Endothelial cell of umbilical vein (primary cell): Measurements from ENCODE around the gene CASKIN1. TPM values are rescaled to one million over a fixed set of nuclear protein-coding genes. Genes with fewer than 3 reads are reported as not detected.

Experiments
- BruUV-seq: library from RNA; stranded (reverse); fragments of 400-500 nt; replicated peaks from 2 replicates; lab custom pipeline; 2021; lab: Mats Ljungman, UMichigan
- CTCF ChIA-PET: fragments of 300-600, 350-600 bp; sonication (Branson Sonifier 250); formaldehyde crosslinking; loops from one replicate; lab custom pipeline; 2021; ENCODE audit warnings: antibody characterized with exemption, inconsistent platforms; lab: Charles Lee
- POLR2A ChIA-PET: fragments of 300-600, 350-600 bp; sonication (Branson Sonifier 250); formaldehyde crosslinking; loops from one replicate; lab custom pipeline; 2021; ENCODE audit warnings: antibody characterized with exemption, inconsistent platforms; lab: Charles Lee
- DNase-seq: peaks from one replicate; pipeline ENCODE4 v3.0.0-alpha.2; 2011; ENCODE audit warnings: low read depth, low spot score
- FAIRE-seq: peaks from 2 replicates; lab custom pipeline; 2011; peaks lifted over from hg19 to GRCh38; lab: Jason Lieb, UNC
- H2AFZ ChIP-seq: 2 replicates; pipeline ENCODE4 v1.6.0; 2012; ENCODE audit warnings: low read depth, low read length, control low read depth, inconsistent platforms
- H3K27ac ChIP-seq: 2 replicates; pipeline ENCODE4 v1.5.1; 2011; ENCODE audit warnings: low read depth, mild to moderate bottlenecking, control low read depth, low read length, moderate library complexity; ENCODE audit not compliant: insufficient read depth
- H3K27me3 ChIP-seq, 2 experiments: 2 replicates each; pipeline versions ENCODE4 v1.6.0 to v1.6.1; 2011; ENCODE audit warnings: low read length in 2 of 2, mixed read lengths in 1 of 2; ENCODE audit not compliant: control insufficient read depth in 2 of 2, insufficient read depth in 2 of 2
- H3K36me3 ChIP-seq, 2 experiments: 2 replicates in 1 of 2; 3 replicates in 1 of 2; pipeline ENCODE4 v1.5.1; 2011; ENCODE audit warnings: low read length in 2 of 2, mild to moderate bottlenecking in 1 of 2, moderate library complexity in 1 of 2; ENCODE audit not compliant: control insufficient read depth in 2 of 2, insufficient read depth in 2 of 2; ENCODE audit errors: extremely low read depth in 1 of 2
- H3K4me1 ChIP-seq: 3 replicates; pipeline ENCODE4 v1.5.1; 2011; ENCODE audit warnings: mild to moderate bottlenecking, low read length; ENCODE audit not compliant: control insufficient read depth, insufficient read depth; ENCODE audit errors: extremely low read depth
- H3K4me2 ChIP-seq: 2 replicates; pipeline ENCODE4 v1.6.1; 2011; ENCODE audit warnings: low read length, control low read depth, mixed read lengths; ENCODE audit not compliant: insufficient read depth
- H3K4me3 ChIP-seq, 3 experiments: fragments of 200-600 bp in 1 of 3; sonication (generic), shearing (Covaris generic) in 1 of 3; replicated peaks in 1 of 3; 2 replicates each; pipeline ENCODE4 v1.5.1; 2011 to 2016; ENCODE audit warnings: control low read depth in 3 of 3, low read length in 3 of 3, mild to moderate bottlenecking in 2 of 3, inconsistent platforms in 1 of 3, low read depth in 1 of 3, moderate library complexity in 1 of 3; ENCODE audit not compliant: insufficient read depth in 1 of 3
- H3K79me2 ChIP-seq: 2 replicates; pipeline ENCODE4 v1.6.0; 2012; ENCODE audit warnings: low read length, inconsistent platforms; ENCODE audit not compliant: control insufficient read depth, insufficient read depth
- H3K9ac ChIP-seq: replicated peaks from 2 replicates; pipeline ENCODE3; 2011; ENCODE audit warnings: low read length, control low read depth; ENCODE audit not compliant: insufficient read depth; ENCODE audit errors: extremely low read depth
- H3K9me1 ChIP-seq: replicated peaks from 3 replicates; pipeline ENCODE4 v1.6.0; 2011; ENCODE audit warnings: mild to moderate bottlenecking, low read length; ENCODE audit not compliant: control insufficient read depth, insufficient read depth; ENCODE audit errors: extremely low read depth
- H3K9me3 ChIP-seq: replicated peaks from 2 replicates; pipeline ENCODE4 v1.5.1; 2012; ENCODE audit warnings: low read length, inconsistent platforms; ENCODE audit not compliant: control insufficient read depth, insufficient read depth
- H4K20me1 ChIP-seq: replicated peaks from 2 replicates; pipeline ENCODE3; 2011; ENCODE audit warnings: mild to moderate bottlenecking, low read length; ENCODE audit not compliant: control insufficient read depth, insufficient read depth; ENCODE audit errors: extremely low read depth
- EZH2 ChIP-seq: IDR thresholded peaks from 2 replicates; pipeline ENCODE4 v1.6.1; 2012; ENCODE audit warnings: borderline replicate concordance, low read depth, mild to moderate bottlenecking, moderate library complexity, low read length, inconsistent platforms; ENCODE audit not compliant: severe bottlenecking
- FOS ChIP-seq: IDR thresholded peaks from 2 replicates; pipeline ENCODE4 v1.6.1; 2011; ENCODE audit warnings: mild to moderate bottlenecking, low read length, moderate library complexity, borderline replicate concordance; ENCODE audit not compliant: insufficient read depth
- GATA2 ChIP-seq: IDR thresholded peaks from 2 replicates; pipeline ENCODE4 v1.7.0; 2011; ENCODE audit warnings: low read depth, mild to moderate bottlenecking, moderate library complexity, mixed read lengths, low read length; ENCODE audit not compliant: insufficient read length, insufficient read depth
- JUN ChIP-seq: IDR thresholded peaks from 2 replicates; pipeline ENCODE4 v1.6.1; 2011; ENCODE audit warnings: borderline replicate concordance, low read depth; ENCODE audit not compliant: insufficient read length, insufficient read depth
- MAX ChIP-seq: IDR thresholded peaks from 2 replicates; pipeline ENCODE4 v1.6.1; 2011; ENCODE audit not compliant: insufficient read depth, insufficient read length
- MYC ChIP-seq: IDR thresholded peaks from one replicate; pipeline ENCODE4 v1.6.1; 2011; ENCODE audit warnings: mild to moderate bottlenecking, low read depth, low read length
- POLR2A ChIP-seq: IDR thresholded peaks from 2 replicates; pipeline ENCODE4 v1.6.1; 2012; ENCODE audit warnings: low read depth, mild to moderate bottlenecking, control low read depth, low read length
- POLR2AphosphoS5 ChIP-seq: IDR thresholded peaks from 2 replicates; pipeline ENCODE4 v1.6.1; 2012; ENCODE audit warnings: low read depth, mild to moderate bottlenecking, control low read depth, low read length, moderate library complexity; ENCODE audit not compliant: insufficient read depth
- dilution Hi-C: fragments of 300-500 bp; cut with MboI; formaldehyde crosslinking; loops from one replicate; pipeline ENCODE4 v1.15.0; 2019; ENCODE audit warnings: low sequenced_read_pairs; ENCODE audit not compliant: extremely low pct_ligation_motif_present
- intact Hi-C: fragments of 100-400 bp; cut with micrococcal nuclease; formaldehyde crosslinking; loops from one replicate; pipeline ENCODE4 v1.10.0; 2022
- polyA plus RNA-seq, 4 experiments: library from polyadenylated mRNA; depleted of rRNA in 3 of 4; stranded (reverse) in 3 of 4; unstranded in 1 of 4; fragments of >200 nt; gene quantifications; 2 replicates each; pipeline versions ENCODE4 v1.2.1 to v1.2.3, GENCODE V29; 2011 to 2012; ENCODE audit warnings: missing spikeins in 1 of 4
- total RNA-seq: library from RNA; stranded (reverse); gene quantifications from 2 replicates; pipeline ENCODE4 v1.2.3, GENCODE V29; 2021
- TF ChIP-seq, protein P1 (sequence below), 2 donors: IDR thresholded peaks; 1 replicate in 1 of 2; 2 replicates in 1 of 2; pipeline ENCODE4 v1.5.1; 2011; ENCODE audit warnings: low read length in 2 of 2, mild to moderate bottlenecking in 2 of 2, moderate library complexity in 2 of 2, control low read depth in 1 of 2, inconsistent platforms in 1 of 2, low read depth in 1 of 2; ENCODE audit not compliant: insufficient read depth in 1 of 2; ENCODE audit errors: extremely low read depth in 1 of 2

The CASKIN1 gene
- total and polyA plus RNA-seq, 2 donors (not counting 3 experiments of a cell fraction or from before 2014, with no cell fraction given) = 0.11 to 0.58 TPM

GRCh38 chr16:2147378-2147777 lies 49.0 kb downstream of the CASKIN1 start:
- DNase-seq = no peak

DNA sequence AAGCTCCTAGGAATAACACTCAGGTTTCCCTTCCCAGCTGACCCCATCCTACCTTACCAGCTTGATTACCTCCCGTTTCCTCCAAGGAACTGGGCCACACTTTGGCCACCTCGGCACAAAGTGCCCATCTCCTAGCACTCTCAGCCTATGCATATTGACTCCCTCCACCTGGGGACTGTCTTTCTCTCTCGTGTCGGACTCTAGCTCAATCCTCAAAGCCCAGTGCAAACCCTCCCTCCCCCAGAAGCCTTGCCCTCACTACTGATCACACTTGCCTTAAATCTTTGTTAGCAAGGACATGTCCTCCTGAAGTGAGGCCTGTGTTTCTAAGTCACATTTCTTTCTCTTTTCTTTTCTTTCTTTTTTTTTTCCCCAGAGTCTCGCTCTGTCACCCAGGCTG lies 50.6 kb downstream of the CASKIN1 start:
- TF ChIP-seq POLR2A (no peak), EZH2 (no peak), JUN (no peak), MAX (no peak), GATA2 (no peak), FOS (no peak), MYC (no peak), POLR2AphosphoS5 (no peak)
- TF ChIP-seq, protein P1, sequence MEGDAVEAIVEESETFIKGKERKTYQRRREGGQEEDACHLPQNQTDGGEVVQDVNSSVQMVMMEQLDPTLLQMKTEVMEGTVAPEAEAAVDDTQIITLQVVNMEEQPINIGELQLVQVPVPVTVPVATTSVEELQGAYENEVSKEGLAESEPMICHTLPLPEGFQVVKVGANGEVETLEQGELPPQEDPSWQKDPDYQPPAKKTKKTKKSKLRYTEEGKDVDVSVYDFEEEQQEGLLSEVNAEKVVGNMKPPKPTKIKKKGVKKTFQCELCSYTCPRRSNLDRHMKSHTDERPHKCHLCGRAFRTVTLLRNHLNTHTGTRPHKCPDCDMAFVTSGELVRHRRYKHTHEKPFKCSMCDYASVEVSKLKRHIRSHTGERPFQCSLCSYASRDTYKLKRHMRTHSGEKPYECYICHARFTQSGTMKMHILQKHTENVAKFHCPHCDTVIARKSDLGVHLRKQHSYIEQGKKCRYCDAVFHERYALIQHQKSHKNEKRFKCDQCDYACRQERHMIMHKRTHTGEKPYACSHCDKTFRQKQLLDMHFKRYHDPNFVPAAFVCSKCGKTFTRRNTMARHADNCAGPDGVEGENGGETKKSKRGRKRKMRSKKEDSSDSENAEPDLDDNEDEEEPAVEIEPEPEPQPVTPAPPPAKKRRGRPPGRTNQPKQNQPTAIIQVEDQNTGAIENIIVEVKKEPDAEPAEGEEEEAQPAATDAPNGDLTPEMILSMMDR (IDR thresholded peaks at IDR 0.05; ENCODE audit: extremely low read depth in 1 of 2, insufficient read depth in 1 of 2, low read depth in 1 of 2, low read length in 2 of 2) = no peak
- Histone ChIP-seq H3K9ac (no peak overlapping the region), H3K27me3 (no peaks in the 10 kb centered on the region), H2AFZ (no peak overlapping the region), H3K4me3 (no peak overlapping the region), H3K36me3 (no peaks in the 10 kb centered on the region), H3K9me1 (no peaks in the 10 kb centered on the region), H3K4me1 (peaks cover 14% of the 10 kb centered on the region), H4K20me1 (no peaks in the 10 kb centered on the region), H3K9me3 (no peaks in the 10 kb centered on the region), H3K27ac (no peak overlapping the region), H3K4me2 (no peak overlapping the region), H3K79me2 (no peaks in the 10 kb centered on the region)
- CTCF ChIA-PET = interaction anchor here (1.1 to 3.3 kb wide), 6 partner anchors 10 to 142 kb away, joined by 3 to 14 read pairs (median 4); partner anchors contain the start of genes NHERF2 and TRAF7
- DNase-seq (no peak), FAIRE-seq (no peak)
- intact Hi-C loops = no loop called here
- BruUV-seq = no TSS peak
- dilution Hi-C loops = no loop called here
- POLR2A ChIA-PET = interaction anchor here (1.2 to 4.8 kb wide), 3 partner anchors 9 to 138 kb away, joined by 3 to 24 read pairs (median 3); partner anchors contain the start of gene TRAF7

More at GRCh38 chr16:2147378-2147777, 49.0 kb downstream of the CASKIN1 start:
- Histone ChIP-seq H2AFZ (no peak overlapping the region), H3K27me3 (no peaks in the 10 kb centered on the region), H3K9me1 (no peaks in the 10 kb centered on the region), H3K9me3 (no peaks in the 10 kb centered on the region), H3K36me3 (peaks cover 0 to 7% of the 10 kb centered on the region in 2 experiments), H3K4me3 (no peak overlapping the region), H3K9ac (no peak overlapping the region), H4K20me1 (no peaks in the 10 kb centered on the region), H3K79me2 (peaks cover 12% of the 10 kb centered on the region), H3K4me1 (peaks cover 17% of the 10 kb centered on the region), H3K27ac (no peak overlapping the region), H3K4me2 (no peak overlapping the region)
- ChIA-PET CTCF (interaction anchor here (1.0 to 3.3 kb wide), 7 partner anchors 8 to 143 kb away, joined by 3 to 14 read pairs (median 4); partner anchors contain the start of genes PKD1 and TRAF7), POLR2A (interaction anchor here (0.9 to 4.8 kb wide), 3 partner anchors 8 to 183 kb away, joined by 4 to 24 read pairs (median 4); partner anchors contain the start of genes ECI1, RPS2 and TRAF7)
- no peak for FAIRE-seq
- TF ChIP-seq, protein P1 (IDR thresholded peaks at IDR 0.05; ENCODE audit: extremely low read depth in 1 of 2, insufficient read depth in 1 of 2, low read depth in 1 of 2, low read length in 2 of 2) = no peak
- intact Hi-C loops (no loop called here), dilution Hi-C loops (no loop called here)
- no TSS peak for BruUV-seq
